Activated naive CD4-positive, alpha-beta T cell treated with anti-CD3 and anti-CD28 coated beads for 36 hours (primary cell): Measurements from ENCODE around the gene MOGAT2. TPM values are rescaled to one million over a fixed set of nuclear protein-coding genes. Genes with fewer than 3 reads are reported as not detected.

Experiments
- CTCF ChIA-PET: fragments of 350-600 bp; sonication (Branson Sonifier 250); formaldehyde crosslinking; loops from one replicate; lab custom pipeline; 2021; ENCODE audit warnings: antibody characterized with exemption; lab: Charles Lee
- DNase-seq: peaks from one replicate; pipeline ENCODE4 v3.0.0-alpha.2; 2020
- H3K27ac Mint-ChIP-seq: one replicate; pipeline ENCODE4 v1.8.0; 2021; ENCODE audit warnings: mild to moderate bottlenecking, mixed read lengths
- H3K27me3 Mint-ChIP-seq: one replicate; pipeline ENCODE4 v1.8.0; 2021; ENCODE audit warnings: low read depth, mixed read lengths
- H3K36me3 Mint-ChIP-seq: one replicate; pipeline ENCODE4 v1.8.0; 2021; ENCODE audit warnings: low read depth, mixed read lengths
- H3K4me1 Mint-ChIP-seq: one replicate; pipeline ENCODE4 v1.8.0; 2021; ENCODE audit warnings: low read depth, mixed read lengths
- H3K4me3 Mint-ChIP-seq: one replicate; pipeline ENCODE4 v1.8.0; 2021; ENCODE audit warnings: mild to moderate bottlenecking, moderate library complexity, mixed read lengths
- H3K9me3 Mint-ChIP-seq: one replicate; pipeline ENCODE4 v1.8.0; 2021; ENCODE audit warnings: mixed read lengths
- intact Hi-C: fragments of 100-400 bp; cut with micrococcal nuclease; formaldehyde crosslinking; loops from one replicate; pipeline ENCODE4 v1.15.1; 2023
- total RNA-seq, 2 experiments: library from RNA; stranded (reverse); gene quantifications; one replicate each; pipeline ENCODE4 v1.2.3, GENCODE V29; 2021

The MOGAT2 gene
- total RNA-seq, 2 experiments from 2014 or later, result not detected

- Mint-ChIP-seq H3K36me3 (peaks cover 3% of the 10 kb centered on the region), H3K27ac (no peak overlapping the region), H3K4me1 (peaks cover 19% of the 10 kb centered on the region), H3K4me3 (no peak overlapping the region), H3K27me3 (no peaks in the 10 kb centered on the region), H3K9me3 (no peaks in the 10 kb centered on the region)
- CTCF ChIA-PET, result interaction anchor here (0.6 kb wide), 1 partner anchor 22 kb away, joined by 4 read pairs; no protein-coding TSS in a partner anchor
- DNase-seq, result no peak
- intact Hi-C loops, result no loop called here
Observed at GRCh38 chr11:75776546-75776945, 58.9 kb downstream of the MOGAT2 start.

GRCh38 chr11:75777461-75778110 lies 59.9 kb downstream of the MOGAT2 start:
- H3K4me1 Mint-ChIP-seq, result peaks cover 19% of the 10 kb centered on the region
- no peaks in the 10 kb centered on the region for H3K27me3 Mint-ChIP-seq
- intact Hi-C loops, result no loop called here
- H3K27ac Mint-ChIP-seq, result no peak overlapping the region
- peaks cover 3% of the 10 kb centered on the region for H3K36me3 Mint-ChIP-seq
- CTCF ChIA-PET, result interaction anchor here (0.5 to 1.3 kb wide), 4 partner anchors 10 to 72 kb away, joined by 3 to 6 read pairs (median 4); no protein-coding TSS in a partner anchor
- no peak for DNase-seq
- H3K4me3 Mint-ChIP-seq, result no peak overlapping the region
- H3K9me3 Mint-ChIP-seq, result no peaks in the 10 kb centered on the region

- H3K4me1 Mint-ChIP-seq, result peaks cover 7% of the 10 kb centered on the region
- H3K36me3 Mint-ChIP-seq, result no peaks in the 10 kb centered on the region
- no peak overlapping the region for H3K27ac Mint-ChIP-seq
- intact Hi-C loops, result no loop called here
- no peaks in the 10 kb centered on the region for H3K9me3 Mint-ChIP-seq
- H3K27me3 Mint-ChIP-seq, result no peaks in the 10 kb centered on the region
- CTCF ChIA-PET, result interaction anchor here (1.3 kb wide), 1 partner anchor 9 kb away, joined by 5 read pairs; no protein-coding TSS in a partner anchor
- no peak for DNase-seq
- no peak overlapping the region for H3K4me3 Mint-ChIP-seq
Observed at GRCh38 chr11:75778962-75779361, 61.3 kb downstream of the MOGAT2 start.

GRCh38 chr11:75779960-75780359 lies 62.3 kb downstream of the MOGAT2 start:
- H3K4me1 Mint-ChIP-seq, result peaks cover 7% of the 10 kb centered on the region
- H3K9me3 Mint-ChIP-seq, result no peaks in the 10 kb centered on the region
- CTCF ChIA-PET, result no interaction called here
- no peaks in the 10 kb centered on the region for H3K27me3 Mint-ChIP-seq
- DNase-seq, result no peak
- H3K4me3 Mint-ChIP-seq, result no peak overlapping the region
- H3K36me3 Mint-ChIP-seq, result no peaks in the 10 kb centered on the region
- intact Hi-C loops, result no loop called here
- no peak overlapping the region for H3K27ac Mint-ChIP-seq

- Mint-ChIP-seq H3K27me3 (no peaks in the 10 kb centered on the region), H3K36me3 (no peaks in the 10 kb centered on the region), H3K9me3 (no peaks in the 10 kb centered on the region), H3K27ac (no peak overlapping the region), H3K4me3 (no peak overlapping the region), H3K4me1 (peaks cover 7% of the 10 kb centered on the region)
- intact Hi-C loops, result no loop called here
- CTCF ChIA-PET, result no interaction called here
- DNase-seq, result no peak
Observed at GRCh38 chr11:75780888-75781287, 63.2 kb downstream of the MOGAT2 start.

GRCh38 chr11:75781296-75781695 lies 63.7 kb downstream of the MOGAT2 start:
- DNase-seq, result no peak
- intact Hi-C loops, result no loop called here
- H3K27me3 Mint-ChIP-seq, result no peaks in the 10 kb centered on the region
- H3K9me3 Mint-ChIP-seq, result no peaks in the 10 kb centered on the region
- H3K4me3 Mint-ChIP-seq, result no peak overlapping the region
- no peaks in the 10 kb centered on the region for H3K36me3 Mint-ChIP-seq
- peaks cover 7% of the 10 kb centered on the region for H3K4me1 Mint-ChIP-seq
- CTCF ChIA-PET, result no interaction called here
- H3K27ac Mint-ChIP-seq, result no peak overlapping the region

GRCh38 chr11:75781831-75782230 lies 64.2 kb downstream of the MOGAT2 start:
- Mint-ChIP-seq H3K9me3 (no peaks in the 10 kb centered on the region), H3K4me1 (peaks cover 7% of the 10 kb centered on the region), H3K36me3 (no peaks in the 10 kb centered on the region), H3K4me3 (no peak overlapping the region), H3K27ac (no peak overlapping the region), H3K27me3 (no peaks in the 10 kb centered on the region)
- intact Hi-C loops, result no loop called here
- no peak for DNase-seq
- CTCF ChIA-PET, result no interaction called here

Other genes starting within 250 kb of the MOGAT2 start
- 10 to 100 TPM; 13.3 to 13.5 TPM for gene GDPD5, start 191.9 kb upstream of the MOGAT2 start, total RNA-seq
- 10 to 100 TPM; 13.9 to 15.4 TPM for gene SERPINH1, start 155.6 kb upstream of the MOGAT2 start, total RNA-seq
- gene MAP6, start 48.8 kb upstream of the MOGAT2 start, total RNA-seq, result not detected
- 1 to 10 TPM; 3.4 to 4.2 TPM for gene DGAT2, start 50.9 kb downstream of the MOGAT2 start, total RNA-seq
- 10 to 100 TPM; 15.9 to 18.3 TPM for gene UVRAG, start 97.4 kb downstream of the MOGAT2 start, total RNA-seq